SU-DHL-6 (cell line): ENCODE measurements around the gene HRH2.

Experiments
- H2AFZ ChIP-seq: fragments of 200-600 bp; sonication (generic); 2 replicates; pipeline ENCODE4 v1.6.1; 2014; ENCODE audit warnings: low read depth, mild to moderate bottlenecking, moderate library complexity, mixed read lengths, antibody characterized with exemption, low read length; ENCODE audit not compliant: severe bottlenecking
- H3F3A ChIP-seq: fragments of 200-600 bp; shearing (Covaris generic); 2 replicates; pipeline ENCODE4 v1.6.0; 2016; ENCODE audit warnings: antibody characterized with exemption, mild to moderate bottlenecking; ENCODE audit not compliant: insufficient read depth
- H3K27ac ChIP-seq: fragments of 200-600 bp; sonication (generic); 2 replicates; pipeline ENCODE4 v1.5.1; 2016; ENCODE audit warnings: low read depth, mild to moderate bottlenecking, low read length, moderate library complexity, mixed read lengths
- H3K27me3 ChIP-seq: fragments of 200-600 bp; sonication (generic), shearing (Covaris generic); 2 replicates; pipeline ENCODE4 v1.6.0; 2014; ENCODE audit warnings: mild to moderate bottlenecking, low read length
- H3K36me3 ChIP-seq: fragments of 200-600 bp; sonication (generic); 2 replicates; pipeline ENCODE4 v1.6.1; 2014; ENCODE audit warnings: mild to moderate bottlenecking, low read length, mixed read lengths
- H3K4me2 ChIP-seq: fragments of 300-600, 200-600 bp; shearing (Covaris generic), sonication (generic); 2 replicates; pipeline ENCODE4 v1.6.0; 2014; ENCODE audit warnings: low read length, low read depth, mild to moderate bottlenecking; ENCODE audit not compliant: poor library complexity, severe bottlenecking
- H3K4me3 ChIP-seq: fragments of 200-600 bp; sonication (generic); 2 replicates; pipeline ENCODE4 v1.5.1; 2014; ENCODE audit warnings: antibody characterized with exemption, low read length, mild to moderate bottlenecking, mixed read lengths; ENCODE audit not compliant: insufficient read depth, poor library complexity, severe bottlenecking
- H3K79me2 ChIP-seq: fragments of 200-600 bp; sonication (generic); 2 replicates; pipeline ENCODE4 v1.6.1; 2014; ENCODE audit warnings: mild to moderate bottlenecking, low read length, moderate library complexity; ENCODE audit not compliant: insufficient read depth
- H3K9ac ChIP-seq: fragments of 200-600 bp; sonication (generic); 2 replicates; pipeline ENCODE4 v1.7.0; 2014; ENCODE audit warnings: mild to moderate bottlenecking, low read length
- H3K9me2 ChIP-seq: fragments of 200-600 bp; sonication (generic); replicated peaks from 2 replicates; pipeline ENCODE4 v1.6.1; 2014; ENCODE audit warnings: low read length; ENCODE audit not compliant: insufficient read depth
- H3K9me3 ChIP-seq: fragments of 200-600 bp; sonication (generic); 2 replicates; pipeline ENCODE4 v1.6.1; 2014; ENCODE audit warnings: low read length, mixed read lengths; ENCODE audit not compliant: insufficient read depth
- H4K20me1 ChIP-seq: fragments of 200-600 bp; sonication (generic); 2 replicates; pipeline ENCODE4 v1.6.1; 2014; ENCODE audit warnings: low read depth, mild to moderate bottlenecking, antibody characterized with exemption, low read length, moderate library complexity, mixed read lengths
- CTCF ChIP-seq: fragments of 200-600 bp; sonication (generic); IDR thresholded peaks from one replicate; pipeline ENCODE4 v1.5.1; 2017; ENCODE audit warnings: antibody characterized with exemption, mild to moderate bottlenecking, low read length, moderate library complexity; ENCODE audit not compliant: insufficient read depth, poor library complexity, severe bottlenecking
- EZH2phosphoT487 ChIP-seq: fragments of 200-600 bp; sonication (generic), shearing (Covaris generic); conservative IDR thresholded peaks from 2 replicates; pipeline ENCODE4 v1.6.1; 2018; ENCODE audit warnings: mild to moderate bottlenecking, antibody characterized with exemption, low read length, moderate library complexity, mixed read lengths

The HRH2 gene

GRCh38 chr5:175714479-175715085 is 56.7 kb downstream of the HRH2 start:
- H3K9ac ChIP-seq, result no peak overlapping the region
- no peaks in the 10 kb centered on the region for H3K27me3 ChIP-seq
- H3F3A ChIP-seq, result no peaks in the 10 kb centered on the region
- no peak overlapping the region for H2AFZ ChIP-seq
- peaks cover 10% of the 10 kb centered on the region; the same call in 1 of the 2 replicates for H3K9me3 ChIP-seq
- no peak overlapping the region for H3K4me3 ChIP-seq
- H3K36me3 ChIP-seq, result no peaks in the 10 kb centered on the region
- no peak for TF ChIP-seq EZH2phosphoT487
- no peak for TF ChIP-seq CTCF
- no peaks in the 10 kb centered on the region for H4K20me1 ChIP-seq
- H3K9me2 ChIP-seq, result no peaks in the 10 kb centered on the region
- no peaks in the 10 kb centered on the region for H3K79me2 ChIP-seq
- no peak overlapping the region for H3K4me2 ChIP-seq
- H3K27ac ChIP-seq, result no peak overlapping the region

GRCh38 chr5:175715627-175716522 is 58.0 kb downstream of the HRH2 start:
- Histone ChIP-seq H2AFZ (no peak overlapping the region), H4K20me1 (no peaks in the 10 kb centered on the region), H3K36me3 (no peaks in the 10 kb centered on the region), H3K27me3 (no peaks in the 10 kb centered on the region), H3K4me2 (no peak overlapping the region), H3K79me2 (no peaks in the 10 kb centered on the region), H3K4me3 (no peak overlapping the region), H3K9ac (no peak overlapping the region), H3K9me2 (no peaks in the 10 kb centered on the region), H3K27ac (no peak overlapping the region), H3K9me3 (peaks cover 10% of the 10 kb centered on the region; the same call in 1 of the 2 replicates), H3F3A (no peaks in the 10 kb centered on the region)
- no peak for TF ChIP-seq CTCF
- TF ChIP-seq EZH2phosphoT487, result no peak

GRCh38 chr5:175717837-175718236 is 60.0 kb downstream of the HRH2 start:
- no peak for TF ChIP-seq EZH2phosphoT487
- TF ChIP-seq CTCF, result no peak
- H3K9me2 ChIP-seq, result no peaks in the 10 kb centered on the region
- H3K9me3 ChIP-seq, result peaks cover 10% of the 10 kb centered on the region; the same call in 1 of the 2 replicates
- no peak overlapping the region for H3K9ac ChIP-seq
- no peak overlapping the region for H3K4me3 ChIP-seq
- H3K4me2 ChIP-seq, result no peak overlapping the region
- H3K36me3 ChIP-seq, result no peaks in the 10 kb centered on the region
- H3K27me3 ChIP-seq, result no peaks in the 10 kb centered on the region
- no peaks in the 10 kb centered on the region for H4K20me1 ChIP-seq
- H3K79me2 ChIP-seq, result no peaks in the 10 kb centered on the region
- no peak overlapping the region for H3K27ac ChIP-seq
- H2AFZ ChIP-seq, result no peak overlapping the region
- no peaks in the 10 kb centered on the region for H3F3A ChIP-seq
